GM19372 (cell line): ENCODE measurements around the gene MSMO1.

Experiments used
- ATAC-seq: cut with Tn5 transposase; IDR thresholded peaks from one replicate; pipeline ENCODE4 v1.9.1; 2021; ENCODE audit warnings: mild to moderate bottlenecking, low read depth, moderate library complexity; ENCODE audit not compliant: unreplicated experiment

MSMO1 gene

DNA sequence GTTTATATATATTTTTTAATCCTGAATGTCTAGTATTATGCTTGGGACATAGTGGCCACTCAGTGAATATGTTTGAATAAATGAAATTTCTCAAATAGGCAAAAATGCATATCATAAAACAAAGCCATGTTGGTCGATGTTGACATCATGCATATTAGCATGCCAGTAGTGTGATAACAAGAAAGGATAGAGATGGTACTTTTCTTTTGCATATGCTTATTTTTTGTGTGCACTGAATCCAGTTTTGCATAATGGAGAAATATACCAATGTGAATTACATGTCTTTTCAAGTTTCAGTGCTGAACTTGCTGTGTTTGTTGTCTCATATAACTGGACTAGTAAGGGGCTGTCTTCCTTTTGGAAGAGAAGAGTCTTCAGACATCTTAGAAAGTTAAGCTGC, 58.9 kb downstream of the MSMO1 start:
- ATAC-seq: no peak

- ATAC-seq: no peak
Observed at GRCh38 chr4:165388756-165389155, 61.3 kb downstream of the MSMO1 start.
